Measurements from ENCODE around the gene USH1G. TPM values are rescaled to one million over a fixed set of nuclear protein-coding genes. Genes with fewer than 3 reads are reported as not detected.

Gene USH1G
- total and polyA plus RNA-seq, 2 of the 13 experiments (the other 11 are each of a cell fraction or from before 2014, with no cell fraction given), result 0.04 TPM; not detected in 1

GRCh38 chr17:74873037-74873873 is 49.8 kb downstream of the USH1G start (continued):
- TF ChIP-seq NCOR1 (IDR thresholded peaks at IDR 0.05; ENCODE audit: borderline replicate concordance, low read length), result peak; percentile 35; the same call in 1 of the 2 replicates
- TF ChIP-seq TRAFD1 (CRISPR knock-in tag; IDR thresholded peaks at IDR 0.05; ENCODE audit: borderline replicate concordance), result no peak
- TF ChIP-seq SIN3A (IDR thresholded peaks at IDR 0.05; ENCODE audit: borderline replicate concordance, low read depth, low read length), result peak; percentile 95
- no peak for TF ChIP-seq ZBTB43 (CRISPR knock-in tag; conservative IDR thresholded peaks at IDR 0.05)
- peak; percentile 66 for TF ChIP-seq KDM2A (CRISPR knock-in tag; IDR thresholded peaks at IDR 0.05; ENCODE audit: borderline replicate concordance, low read depth)
- TF ChIP-seq ZFP82 (CRISPR knock-in tag; IDR thresholded peaks at IDR 0.05; ENCODE audit: borderline replicate concordance), result peak; percentile 80; the same call in 1 of the 2 replicates
- peak; percentile 78; the same call in 1 of the 2 replicates for TF ChIP-seq ARNT2 (CRISPR knock-in tag; IDR thresholded peaks at IDR 0.05; ENCODE audit: low read depth)
- no peak for TF ChIP-seq ZNF780A (CRISPR knock-in tag; IDR thresholded peaks at IDR 0.05)
- TF ChIP-seq CENPT (CRISPR knock-in tag; IDR thresholded peaks at IDR 0.05; ENCODE audit: low read depth), result no peak
- TF ChIP-seq ZKSCAN5 (CRISPR knock-in tag; IDR thresholded peaks at IDR 0.05), result no peak
- TF ChIP-seq AHDC1 (CRISPR knock-in tag; IDR thresholded peaks at IDR 0.05; ENCODE audit: borderline replicate concordance), result no peak; the same call in 1 of the 2 replicates
- TF ChIP-seq MED13 (CRISPR knock-in tag; IDR thresholded peaks at IDR 0.05), result no peak
- TF ChIP-seq AGO1 (IDR thresholded peaks at IDR 0.05; ENCODE audit: low read depth, low read length, poor library complexity, severe bottlenecking), result peak; percentile 15
- TF ChIP-seq ZNF672 (CRISPR knock-in tag; IDR thresholded peaks at IDR 0.05), result no peak
- no peak for TF ChIP-seq ZNF615 (CRISPR knock-in tag; IDR thresholded peaks at IDR 0.05; ENCODE audit: borderline replicate concordance)
- no peak for TF ChIP-seq DNMT1 (CRISPR knock-in tag; IDR thresholded peaks at IDR 0.05)
- no peak for TF ChIP-seq ZSCAN25 (CRISPR knock-in tag; IDR thresholded peaks at IDR 0.05)

All from HepG2 (cell line).